LHCN-M2 (cell line): Measurements from ENCODE around the gene GPR137. TPM values are rescaled to one million over a fixed set of nuclear protein-coding genes. Genes with fewer than 3 reads are reported as not detected.

Source experiments
- total RNA-seq: library from RNA; depleted of rRNA; stranded (reverse); fragments of >200 nt; gene quantifications from 2 replicates; pipeline ENCODE4 v1.2.3, GENCODE V29; 2014; rRNA removed

Gene GPR137
- total RNA-seq, 1 experiment from 2014 or later = 26.8 TPM

Other genes with a start within 250 kb of the GPR137 start
- not detected in 2 replicates for gene FLRT1, start 249.9 kb upstream of the GPR137 start, total RNA-seq
- 38.0 and 40.8 TPM in 2 replicates for gene MACROD1, start 119.7 kb upstream of the GPR137 start, total RNA-seq
- gene STIP1, start 99.7 kb upstream of the GPR137 start, total RNA-seq = 237 and 248 TPM in 2 replicates
- gene FERMT3, start 79.1 kb upstream of the GPR137 start, total RNA-seq = 18.4 and 22.8 TPM in 2 replicates
- gene TRPT1, start 59.7 kb upstream of the GPR137 start, total RNA-seq = 65.0 and 72.5 TPM in 2 replicates
- gene NUDT22, start 59.6 kb upstream of the GPR137 start, total RNA-seq = 89.8 and 101 TPM in 2 replicates
- gene DNAJC4, start 55.3 kb upstream of the GPR137 start, total RNA-seq = 4.4 and 8.3 TPM in 2 replicates
- gene VEGFB, start 51.3 kb upstream of the GPR137 start, total RNA-seq = 50.2 and 56.9 TPM in 2 replicates
- gene FKBP2, start 44.8 kb upstream of the GPR137 start, total RNA-seq = 77.7 and 80.8 TPM in 2 replicates
- gene PPP1R14B, start 38.9 kb upstream of the GPR137 start, total RNA-seq = 696 and 750 TPM in 2 replicates
- 92.5 and 100 TPM in 2 replicates for gene PLCB3, start 34.3 kb upstream of the GPR137 start, total RNA-seq
- gene BAD, start 1.2 kb upstream of the GPR137 start, total RNA-seq = 92.3 and 92.4 TPM in 2 replicates
- not detected in 2 replicates for gene KCNK4, start 5.5 kb downstream of the GPR137 start, total RNA-seq
- gene CATSPERZ, start 14.5 kb downstream of the GPR137 start, total RNA-seq = 0.29 TPM in 1 of 2 replicates, not detected in the other
- 58.2 and 59.8 TPM in 2 replicates for gene ESRRA, start 19.7 kb downstream of the GPR137 start, total RNA-seq
- gene TRMT112, start 31.7 kb downstream of the GPR137 start, total RNA-seq = 261 and 366 TPM in 2 replicates
- 215 and 240 TPM in 2 replicates for gene PRDX5, start 32.3 kb downstream of the GPR137 start, total RNA-seq
- gene CCDC88B, start 54.4 kb downstream of the GPR137 start, total RNA-seq = 0.63 and 0.71 TPM in 2 replicates
- 56.2 and 64.1 TPM in 2 replicates for gene RPS6KA4, start 73.3 kb downstream of the GPR137 start, total RNA-seq